Spleen (tissue), 11 donors: ENCODE data around the gene USP37. TPM values are rescaled to one million over a fixed set of nuclear protein-coding genes. Genes with fewer than 3 reads are reported as not detected.
A peak's percentile ranks its signal among the peaks of the same experiment; 100 is the strongest.

ENCODE experiments used
- DNase-seq: peaks from one replicate; pipeline ENCODE4 v3.0.0-alpha.2; 2020
- H3K27ac ChIP-seq, 8 donors: fragments of 200-600 bp; sonication (generic) in 7 of 8; 1 replicate in 4 of 8; 2 replicates in 4 of 8; pipeline versions ENCODE4 v1.5.0 to v1.8.0; 2016 to 2021; ENCODE audit warnings: inconsistent platforms in 4 of 8, mild to moderate bottlenecking in 4 of 8, moderate library complexity in 1 of 8
- H3K27me3 ChIP-seq, 7 donors: fragments of 200-600 bp; sonication (generic) in 6 of 7; replicated peaks in 1 of 7; 1 replicate in 4 of 7; 2 replicates in 3 of 7; pipeline versions ENCODE4 v1.5.0 to v1.8.0; 2016 to 2021; ENCODE audit warnings: inconsistent platforms in 3 of 7, mild to moderate bottlenecking in 1 of 7
- H3K36me3 ChIP-seq, 6 donors: fragments of 200-600 bp; sonication (generic) in 5 of 6; 1 replicate in 4 of 6; 2 replicates in 2 of 6; pipeline versions ENCODE4 v1.5.0 to v1.8.0; 2016 to 2021; ENCODE audit warnings: inconsistent platforms in 2 of 6
- H3K4me1 ChIP-seq, 6 donors: fragments of 200-600 bp; sonication (generic) in 5 of 6; 1 replicate in 3 of 6; 2 replicates in 3 of 6; pipeline versions ENCODE4 v1.5.0 to v1.8.0; 2016 to 2021; ENCODE audit warnings: inconsistent platforms in 3 of 6
- H3K4me3 ChIP-seq, 8 donors: fragments of 200-600 bp; sonication (generic) in 7 of 8; 1 replicate in 4 of 8; 2 replicates in 4 of 8; pipeline versions ENCODE4 v1.5.0 to v1.8.0; 2016 to 2021; ENCODE audit warnings: inconsistent platforms in 4 of 8, mild to moderate bottlenecking in 4 of 8, moderate library complexity in 2 of 8
- H3K9me3 ChIP-seq, 8 donors: fragments of 200-600 bp; sonication (generic) in 7 of 8; 1 replicate in 4 of 8; 2 replicates in 4 of 8; pipeline versions ENCODE4 v1.5.0 to v1.8.0; 2016 to 2021; ENCODE audit warnings: inconsistent platforms in 4 of 8
- CTCF ChIP-seq, 11 experiments: fragments of 200-600 bp in 7 of 11; fragments of 450-650 bp in 4 of 11; sonication (generic) in 4 of 11; IDR thresholded peaks in 8 of 11; conservative IDR thresholded peaks in 3 of 11; 1 replicate in 7 of 11; 2 replicates in 4 of 11; pipeline versions ENCODE4 v1.4.0 to v1.8.0; 2016 to 2021; ENCODE audit warnings: antibody characterized with exemption in 11 of 11, inconsistent platforms in 4 of 11, mild to moderate bottlenecking in 1 of 11
- POLR2A ChIP-seq, 3 donors: fragments of 450-650 bp; IDR thresholded peaks; one replicate each; pipeline ENCODE4 v1.5.1; 2017; ENCODE audit warnings: antibody characterized with exemption in 3 of 3, mild to moderate bottlenecking in 1 of 3
- POLR2AphosphoS5 ChIP-seq, 3 donors: sonication (generic); formaldehyde crosslinking; IDR thresholded peaks; one replicate each; pipeline ENCODE4 v1.5.1; 2017; ENCODE audit warnings: antibody characterized with exemption in 3 of 3
- WGBS, 5 donors: extraction: QIAGEN DNeasy Blood & Tissue Kit in 3 of 5; methylation state at CpG; one replicate each; pipeline versions ENCODE4 v1.1.5 to v1.1.7; 2013 to 2018; 5-methylcytosine and 5-hydroxymethylcytosine counted together
- intact Hi-C: fragments of 100-400 bp; cut with DNase I; formaldehyde crosslinking; loops from one replicate; pipeline ENCODE4 v1.15.0; 2023; ENCODE audit warnings: low total_unique reads
- polyA plus RNA-seq, 3 donors: library from polyadenylated mRNA; stranded (reverse); fragments of 200-250 nt; gene quantifications; one replicate each; pipeline ENCODE4 v1.2.1, GENCODE V29; 2013
- total RNA-seq, 7 donors: library from RNA; depleted of rRNA in 3 of 7; stranded (reverse); fragments of >200 nt in 3 of 7; fragmentation: NEBNext Ultra II Directional in 4 of 7; extraction: Animal tissue kit (Norgen Biotek cat#: 25700) in 4 of 7; gene quantifications; one replicate each; pipeline versions ENCODE4 v1.1.0 to v1.2.1, GENCODE V29; 2016 to 2021
- donor health status: healthy with polysubstance abuse.
- donor health status: DM: no; HTN: no; CAD: no; lungs with moderate emphysema.
- donor health status: DM: no; HTN: no; CAD: no.
- donor health status: Bipolar disorder and iron deficiency.
- donor health status: healthy.
- donor health status: DM: no; HTN: no; CAD: no.
- donor health status: DM: yes; HTN: yes; CAD: no.

USP37 gene
- total and polyA plus RNA-seq, 10 donors: 1.8 to 19.2 (median 14.1) TPM

DNA sequence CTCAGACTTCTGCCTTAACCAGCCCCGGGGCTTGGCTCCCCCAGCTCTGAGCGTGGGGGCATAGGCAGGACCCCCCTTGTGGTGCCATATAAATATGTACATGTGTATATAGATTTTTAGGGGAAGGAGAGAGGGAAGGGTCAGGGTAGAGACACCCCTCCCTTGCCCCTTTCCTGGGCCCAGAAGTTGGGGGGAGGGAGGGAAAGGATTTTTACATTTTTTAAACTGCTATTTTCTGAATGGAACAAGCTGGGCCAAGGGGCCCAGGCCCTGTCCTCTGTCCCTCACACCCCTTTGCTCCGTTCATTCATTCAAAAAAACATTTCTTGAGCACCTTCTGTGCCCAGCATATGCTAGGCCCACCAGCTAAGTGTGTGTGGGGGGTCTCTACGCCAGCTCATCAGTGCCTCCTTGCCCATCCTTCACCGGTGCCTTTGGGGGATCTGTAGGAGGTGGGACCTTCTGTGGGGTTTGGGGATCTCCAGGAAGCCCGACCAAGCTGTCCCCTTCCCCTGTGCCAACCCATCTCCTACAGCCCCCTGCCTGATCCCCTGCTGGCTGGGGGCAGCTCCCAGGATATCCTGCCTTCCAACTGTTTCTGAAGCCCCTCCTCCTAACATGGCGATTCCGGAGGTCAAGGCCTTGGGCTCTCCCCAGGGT lies 162.9 kb downstream of the USP37 start:
- DNase-seq: no peak
- 46 to 57% (median 51%) methylated on average over 8 of the region's 8 CpGs for WGBS, 5 donors
- peaks cover 0 to 45% (median 38%) of the 10 kb centered on the region in 6 donors for H3K36me3 ChIP-seq
- peaks cover 42 to 79% (median 72%) of the 10 kb centered on the region in 6 donors for H3K4me1 ChIP-seq
- no peaks in the 10 kb centered on the region for H3K27me3 ChIP-seq
- peak overlapping the region in 5 of 8 donors; percentile 34 to 69 (median 44) for H3K4me3 ChIP-seq
- intact Hi-C loops: loop anchor here (5.0 to 10.0 kb wide), 3 partner anchors 57 to 252 kb away; partner anchors contain the start of genes BCS1L, CNOT9, USP37 and ZNF142
- no peak for TF ChIP-seq POLR2AphosphoS5 (IDR thresholded peaks at IDR 0.05)
- peak overlapping the region; percentile 68 to 100 (median 87) for H3K27ac ChIP-seq
- no peaks in the 10 kb centered on the region for H3K9me3 ChIP-seq

GRCh38 chr2:218404351-218405085 lies 163.6 kb downstream of the USP37 start:
- H3K4me1 ChIP-seq: peaks cover 42 to 79% (median 73%) of the 10 kb centered on the region in 6 donors
- H3K27me3 ChIP-seq: no peaks in the 10 kb centered on the region
- H3K9me3 ChIP-seq: no peaks in the 10 kb centered on the region
- peak overlapping the region in 1 of 8 donors; percentile 69 for H3K4me3 ChIP-seq
- H3K27ac ChIP-seq: peak overlapping the region in 7 of 8 donors; percentile 75 to 100 (median 88)
- intact Hi-C loops: loop anchor here (5.0 to 10.0 kb wide), 3 partner anchors 58 to 253 kb away; partner anchors contain the start of genes BCS1L, CNOT9, USP37 and ZNF142
- WGBS, 5 donors: 61 to 69% (median 65%) methylated on average over 13 to 16 of the region's 16 CpGs
- no peak for DNase-seq
- peaks cover 0 to 45% (median 38%) of the 10 kb centered on the region in 6 donors for H3K36me3 ChIP-seq
- TF ChIP-seq POLR2A (IDR thresholded peaks at IDR 0.05) (no peak), POLR2AphosphoS5 (IDR thresholded peaks at IDR 0.05) (peak in 2 of 3 donors; percentile 19 to 61), CTCF (IDR thresholded peaks at IDR 0.05 in 8 of 11, conservative IDR thresholded peaks at IDR 0.05 in 3 of 11) (no peak)

DNA sequence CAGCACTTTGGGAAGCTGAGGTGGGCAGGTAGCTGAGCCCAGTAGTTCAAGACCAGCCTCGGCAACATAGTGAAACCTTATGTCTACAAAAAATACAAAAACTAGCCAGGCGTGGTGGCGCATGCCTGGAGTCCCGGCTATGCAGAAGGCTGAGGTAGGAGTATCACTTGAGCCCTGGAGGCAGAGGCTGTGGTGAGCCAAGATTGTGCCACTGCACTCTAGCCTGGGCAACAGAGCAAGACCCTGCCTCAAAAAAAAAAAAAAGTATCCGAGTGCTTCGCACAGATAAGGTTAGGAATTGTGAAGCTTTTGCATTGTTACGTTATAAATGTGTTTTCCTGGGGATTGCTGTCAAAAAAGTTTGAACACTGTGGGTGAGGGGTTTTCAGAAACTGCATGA lies 164.3 kb downstream of the USP37 start:
- Histone ChIP-seq H3K27ac (peak overlapping the region in 5 of 8 donors; percentile 15 to 100 (median 98)), H3K4me1 (peaks cover 42 to 85% (median 79%) of the 10 kb centered on the region in 6 donors), H3K27me3 (no peaks in the 10 kb centered on the region), H3K4me3 (no peak overlapping the region), H3K36me3 (peaks cover 0 to 45% (median 38%) of the 10 kb centered on the region in 6 donors), H3K9me3 (no peaks in the 10 kb centered on the region)
- 76 to 85% (median 81%) methylated on average over 7 of the region's 7 CpGs for WGBS, 5 donors
- no peak for DNase-seq
- TF ChIP-seq POLR2A (IDR thresholded peaks at IDR 0.05): no peak
- TF ChIP-seq POLR2AphosphoS5 (IDR thresholded peaks at IDR 0.05): no peak
- no peak for TF ChIP-seq CTCF (IDR thresholded peaks at IDR 0.05 in 8 of 11, conservative IDR thresholded peaks at IDR 0.05 in 3 of 11)
- intact Hi-C loops: loop anchor here (10.0 kb wide), 1 partner anchor 161 kb away; the partner anchor contains the start of genes CNOT9 and USP37

GRCh38 chr2:218402911-218403411 lies 165.2 kb downstream of the USP37 start:
- peak overlapping the region in 6 of 8 donors; percentile 3 to 100 (median 98) for H3K27ac ChIP-seq
- H3K27me3 ChIP-seq: no peaks in the 10 kb centered on the region
- H3K4me1 ChIP-seq: peaks cover 42 to 90% (median 85%) of the 10 kb centered on the region in 6 donors
- H3K9me3 ChIP-seq: no peaks in the 10 kb centered on the region
- 76 to 91% (median 84%) methylated on average over 12 to 26 of the region's 26 CpGs for WGBS, 5 donors
- H3K36me3 ChIP-seq: peaks cover 0 to 45% (median 38%) of the 10 kb centered on the region in 6 donors
- H3K4me3 ChIP-seq: peak overlapping the region in 1 of 8 donors; percentile 99
- intact Hi-C loops: loop anchor here (10.0 kb wide), 1 partner anchor 162 kb away; the partner anchor contains the start of genes CNOT9 and USP37
- peak in 1 of 3 donors; percentile 56 for TF ChIP-seq POLR2AphosphoS5 (IDR thresholded peaks at IDR 0.05)
- TF ChIP-seq CTCF (IDR thresholded peaks at IDR 0.05 in 8 of 11, conservative IDR thresholded peaks at IDR 0.05 in 3 of 11): no peak
- TF ChIP-seq POLR2A (IDR thresholded peaks at IDR 0.05): no peak
- DNase-seq: no peak
